GM12874 (cell line): Measurements from ENCODE around the gene NR2E3.

Experiments used
- TF ChIP-seq, protein P1 (sequence below): IDR thresholded peaks from 2 replicates; pipeline ENCODE4 v1.5.1; 2011; ENCODE audit warnings: low read depth, mild to moderate bottlenecking, control low read depth, low read length, moderate library complexity; ENCODE audit not compliant: insufficient read depth

NR2E3 gene

DNA sequence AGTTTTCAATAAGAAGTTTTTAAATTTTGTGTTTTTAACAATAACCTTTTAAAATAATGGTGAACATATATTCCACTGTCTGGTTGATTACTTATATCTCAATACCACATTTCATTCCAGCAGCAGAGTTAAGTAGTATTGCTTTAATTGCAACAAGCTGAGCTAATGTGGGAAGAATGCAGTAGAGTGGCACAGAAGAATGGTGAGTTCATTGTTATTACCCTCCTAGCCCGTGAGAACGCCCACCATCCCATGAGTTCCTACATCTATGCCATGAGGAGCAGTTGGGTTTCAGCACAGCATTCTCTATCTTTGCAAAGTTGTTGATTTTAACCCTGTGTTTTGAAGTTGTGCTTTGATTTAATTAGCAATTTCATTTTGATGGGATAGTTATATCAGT, 17.8 kb upstream of the NR2E3 start:
- TF ChIP-seq, protein P1, sequence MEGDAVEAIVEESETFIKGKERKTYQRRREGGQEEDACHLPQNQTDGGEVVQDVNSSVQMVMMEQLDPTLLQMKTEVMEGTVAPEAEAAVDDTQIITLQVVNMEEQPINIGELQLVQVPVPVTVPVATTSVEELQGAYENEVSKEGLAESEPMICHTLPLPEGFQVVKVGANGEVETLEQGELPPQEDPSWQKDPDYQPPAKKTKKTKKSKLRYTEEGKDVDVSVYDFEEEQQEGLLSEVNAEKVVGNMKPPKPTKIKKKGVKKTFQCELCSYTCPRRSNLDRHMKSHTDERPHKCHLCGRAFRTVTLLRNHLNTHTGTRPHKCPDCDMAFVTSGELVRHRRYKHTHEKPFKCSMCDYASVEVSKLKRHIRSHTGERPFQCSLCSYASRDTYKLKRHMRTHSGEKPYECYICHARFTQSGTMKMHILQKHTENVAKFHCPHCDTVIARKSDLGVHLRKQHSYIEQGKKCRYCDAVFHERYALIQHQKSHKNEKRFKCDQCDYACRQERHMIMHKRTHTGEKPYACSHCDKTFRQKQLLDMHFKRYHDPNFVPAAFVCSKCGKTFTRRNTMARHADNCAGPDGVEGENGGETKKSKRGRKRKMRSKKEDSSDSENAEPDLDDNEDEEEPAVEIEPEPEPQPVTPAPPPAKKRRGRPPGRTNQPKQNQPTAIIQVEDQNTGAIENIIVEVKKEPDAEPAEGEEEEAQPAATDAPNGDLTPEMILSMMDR: no peak

DNA sequence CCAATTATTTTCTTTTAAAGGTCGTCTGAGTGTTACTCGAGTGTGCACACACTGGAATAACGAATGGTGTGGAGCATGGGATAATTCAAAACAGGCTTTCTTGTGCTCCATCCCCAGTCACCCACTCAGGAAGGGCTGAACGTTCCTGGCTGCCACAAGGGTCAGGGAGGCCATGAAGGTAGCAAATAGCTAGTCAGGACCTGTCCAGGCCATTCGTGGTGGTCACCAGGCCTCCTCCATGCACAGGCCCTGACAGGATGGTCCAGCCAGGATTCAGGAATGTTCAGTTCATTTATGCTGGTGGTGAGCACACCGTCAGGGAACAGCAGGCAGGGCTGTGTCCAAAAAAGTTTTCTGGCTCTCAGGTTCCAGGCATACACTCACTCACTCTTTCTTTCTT, 11.7 kb upstream of the NR2E3 start:
- TF ChIP-seq, protein P1: no peak

DNA sequence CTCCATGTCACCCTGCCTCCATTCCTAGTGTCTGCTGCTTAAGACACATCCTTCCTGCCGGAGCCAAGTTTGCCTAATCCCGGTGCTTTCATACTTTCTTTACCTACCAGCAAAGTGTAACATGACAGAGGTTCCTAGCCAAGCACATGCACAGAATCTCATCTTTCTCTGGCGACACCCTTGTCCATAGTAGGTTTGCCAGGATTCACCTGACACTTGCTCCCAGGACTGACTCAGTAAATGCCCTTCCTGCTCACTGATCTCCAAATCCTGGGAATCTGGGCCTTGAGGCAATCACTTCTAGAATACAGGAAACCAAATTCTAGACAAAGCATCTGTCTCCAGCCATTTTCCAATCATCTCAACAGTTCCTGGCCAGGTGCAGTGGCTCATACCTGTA, 10.2 kb upstream of the NR2E3 start:
- TF ChIP-seq, protein P1: no peak

DNA sequence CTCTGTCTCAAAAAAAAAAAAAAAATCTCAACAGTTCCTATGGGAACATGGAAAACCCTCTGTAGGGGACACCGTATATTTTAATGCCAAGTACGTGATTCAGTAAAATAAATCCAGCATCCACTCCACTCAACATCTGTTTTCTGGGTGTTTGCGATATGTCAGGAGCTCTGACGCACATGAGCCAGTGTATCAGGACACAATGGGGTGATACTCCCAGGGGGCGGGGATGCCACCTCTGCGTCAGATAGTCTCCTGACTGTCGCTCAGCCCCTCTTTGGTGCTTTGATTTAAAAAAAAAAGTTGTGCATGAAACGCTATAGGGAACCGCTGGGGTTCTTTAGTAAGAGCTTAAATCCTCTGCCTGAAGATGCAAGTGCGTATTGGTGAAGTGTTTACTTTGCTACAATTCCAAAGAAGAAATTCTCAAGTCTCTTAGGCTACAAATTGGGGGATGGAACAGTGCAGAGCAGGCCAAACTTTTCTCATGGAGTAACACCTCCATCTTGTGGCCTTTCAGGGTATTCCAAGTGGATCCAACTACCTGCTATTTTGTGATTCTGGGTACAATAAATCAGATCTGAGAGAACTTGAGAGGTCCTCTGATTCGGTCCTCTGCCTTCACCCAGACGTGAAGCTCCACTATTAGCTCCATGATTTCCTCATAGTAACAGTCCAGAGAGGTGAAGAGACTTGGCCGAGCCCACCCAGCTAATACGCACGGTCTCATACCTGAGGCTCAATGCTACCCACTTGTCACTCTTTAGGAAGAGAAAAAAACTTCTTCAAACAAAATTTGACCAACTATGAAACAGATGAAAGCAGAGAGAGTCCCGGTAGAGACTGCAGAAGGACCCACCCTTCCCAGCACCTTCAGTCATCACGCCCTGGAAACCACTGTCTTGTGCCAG, 9.3 kb upstream of the NR2E3 start:
- TF ChIP-seq, protein P1: peak; percentile 55

DNA sequence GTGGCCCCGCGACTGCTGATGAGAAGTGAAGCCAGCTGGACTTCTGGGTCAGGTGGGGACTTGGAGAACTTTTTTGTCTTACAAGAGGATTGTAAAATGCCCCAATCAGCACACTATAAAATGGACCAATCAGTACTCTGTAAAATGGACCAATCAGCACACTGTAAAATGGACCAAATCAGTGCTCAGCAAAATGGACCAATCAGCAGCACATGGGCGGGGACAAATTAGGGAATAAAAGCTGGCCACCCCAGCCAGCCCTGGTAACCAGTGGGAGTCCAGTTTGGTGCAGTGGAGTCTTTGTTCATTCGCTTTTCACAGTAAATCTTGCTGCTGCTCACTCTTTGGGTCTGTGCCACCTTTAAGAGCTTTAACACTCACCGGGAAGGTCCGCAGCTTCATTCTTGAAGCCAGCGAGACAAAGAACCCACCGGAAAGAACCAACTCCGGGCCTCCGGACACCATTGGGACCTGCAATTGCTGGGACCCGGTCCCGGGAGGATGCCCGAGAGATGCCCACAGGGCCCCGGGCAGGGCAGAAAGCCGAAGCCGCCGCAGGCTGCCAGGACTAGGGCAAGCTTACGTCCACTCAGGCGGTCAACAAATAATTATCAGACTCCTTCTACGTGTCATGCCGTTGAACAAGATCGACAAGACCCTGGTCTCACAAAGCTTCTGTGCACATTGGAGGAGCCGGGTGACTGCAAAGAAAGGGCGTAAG, 8.3 kb upstream of the NR2E3 start:
- TF ChIP-seq, protein P1: no peak

DNA sequence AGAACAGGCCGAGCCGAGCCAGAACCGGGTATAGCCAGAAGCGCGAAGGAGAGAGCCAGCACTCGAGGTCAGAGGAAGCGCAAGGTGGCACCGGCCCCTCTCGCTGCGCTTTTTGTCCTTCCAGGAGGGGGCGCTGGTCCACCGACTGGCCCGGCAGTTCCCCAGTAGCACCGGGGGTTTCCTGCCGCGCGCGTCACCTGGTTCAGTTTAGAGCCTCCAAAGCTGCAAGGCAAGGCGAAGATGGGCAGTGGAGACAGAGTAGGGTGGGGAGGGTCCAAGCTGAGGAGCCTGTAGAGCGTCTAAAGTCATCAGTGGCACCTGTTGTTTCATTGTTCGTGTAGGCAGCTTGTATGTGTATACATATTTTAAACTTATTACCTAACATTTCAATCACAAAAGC, 7.6 kb upstream of the NR2E3 start:
- TF ChIP-seq, protein P1: peak; percentile 71

DNA sequence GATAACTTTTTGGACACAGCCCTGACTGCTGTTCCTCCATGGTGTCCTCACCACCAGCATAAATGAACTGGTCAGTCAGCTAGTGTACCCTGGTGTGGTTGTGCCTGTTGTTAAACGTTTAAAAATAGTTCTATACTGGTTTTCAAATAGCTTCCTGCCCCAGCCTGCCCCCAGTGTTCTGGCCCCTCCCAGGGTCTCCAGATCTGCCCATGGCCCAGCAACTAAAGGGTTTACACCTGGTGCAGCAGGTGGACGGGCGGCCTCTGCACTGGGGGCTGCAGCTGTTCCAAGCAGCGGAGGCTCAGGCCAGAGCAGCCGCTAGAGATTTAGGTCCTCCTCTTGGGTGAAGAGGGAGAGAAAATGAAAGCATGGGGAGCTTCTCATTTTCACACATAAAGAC, 6.1 kb upstream of the NR2E3 start:
- TF ChIP-seq, protein P1: no peak
